HG03045 (cell line): ENCODE measurements around the gene MAGI2.

Source experiments
- ATAC-seq: cut with Tn5 transposase; IDR thresholded peaks from one replicate; pipeline ENCODE4 v1.9.1; 2021; ENCODE audit warnings: mild to moderate bottlenecking, moderate library complexity; ENCODE audit not compliant: unreplicated experiment

Gene MAGI2

GRCh38 chr7:79308192-79308591 is 145.3 kb downstream of the MAGI2 start:
- no peak for ATAC-seq

DNA sequence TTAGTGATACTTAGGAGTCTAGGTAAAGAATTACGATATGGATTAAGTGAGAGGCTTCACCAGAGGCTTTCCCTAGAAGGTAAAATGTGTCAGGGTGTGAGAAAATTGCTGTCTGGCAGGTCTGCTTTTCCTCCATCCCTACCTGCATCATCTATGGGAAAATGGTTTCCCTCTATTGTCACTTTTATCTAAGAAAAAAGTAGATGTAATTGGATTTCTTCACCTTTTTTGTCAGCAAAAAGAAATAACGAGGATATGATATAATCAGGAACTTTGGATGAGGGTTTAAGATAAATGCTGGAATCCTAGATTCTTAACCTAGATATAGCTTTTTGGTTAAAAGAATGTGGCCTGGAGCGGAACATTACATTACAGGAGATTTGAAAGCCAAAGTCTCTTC is 146.1 kb downstream of the MAGI2 start:
- ATAC-seq, result no peak

- ATAC-seq, result no peak
Observed at GRCh38 chr7:79304711-79305110, 148.8 kb downstream of the MAGI2 start.

DNA sequence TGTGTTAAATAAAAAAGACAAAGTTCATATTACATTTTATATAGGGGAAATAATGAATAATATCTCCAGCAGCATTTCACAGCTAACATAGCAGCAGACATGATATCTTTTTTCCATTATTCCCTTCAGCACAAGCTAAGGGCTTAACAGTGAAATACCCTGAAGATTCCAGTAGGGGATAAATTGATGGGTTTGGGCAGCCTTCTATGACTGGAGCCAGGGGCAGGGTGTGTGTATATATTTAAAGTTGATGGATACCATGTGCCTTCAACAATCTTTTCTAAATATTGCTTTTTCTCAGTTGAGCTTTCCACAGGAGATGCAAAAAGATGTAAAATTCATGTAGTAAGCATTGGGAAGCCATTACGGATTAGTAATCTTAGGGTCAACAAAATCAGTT is 151.2 kb downstream of the MAGI2 start:
- ATAC-seq, result no peak

- ATAC-seq, result no peak
Observed at GRCh38 chr7:79301419-79301818, 152.0 kb downstream of the MAGI2 start.

DNA sequence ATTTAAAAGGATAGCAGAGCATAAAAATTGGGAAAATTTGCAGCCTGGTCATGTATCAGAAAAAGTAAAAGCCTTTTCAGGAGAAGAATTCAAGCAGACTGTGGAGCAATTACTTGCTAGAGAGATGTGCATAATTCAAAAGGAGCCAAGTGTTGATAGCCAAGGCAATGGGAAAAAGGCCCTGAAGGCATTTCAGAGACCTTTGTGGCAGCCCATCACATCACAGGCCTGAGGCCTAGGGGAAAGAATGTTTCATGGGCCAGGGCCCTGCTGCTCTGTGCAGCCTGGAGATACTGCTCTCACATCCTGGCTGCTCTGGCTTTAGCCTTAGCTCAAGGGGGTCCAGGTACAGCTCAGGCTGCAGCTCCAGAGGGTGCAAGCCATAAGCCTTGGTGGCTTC is 152.9 kb downstream of the MAGI2 start:
- no peak for ATAC-seq

DNA sequence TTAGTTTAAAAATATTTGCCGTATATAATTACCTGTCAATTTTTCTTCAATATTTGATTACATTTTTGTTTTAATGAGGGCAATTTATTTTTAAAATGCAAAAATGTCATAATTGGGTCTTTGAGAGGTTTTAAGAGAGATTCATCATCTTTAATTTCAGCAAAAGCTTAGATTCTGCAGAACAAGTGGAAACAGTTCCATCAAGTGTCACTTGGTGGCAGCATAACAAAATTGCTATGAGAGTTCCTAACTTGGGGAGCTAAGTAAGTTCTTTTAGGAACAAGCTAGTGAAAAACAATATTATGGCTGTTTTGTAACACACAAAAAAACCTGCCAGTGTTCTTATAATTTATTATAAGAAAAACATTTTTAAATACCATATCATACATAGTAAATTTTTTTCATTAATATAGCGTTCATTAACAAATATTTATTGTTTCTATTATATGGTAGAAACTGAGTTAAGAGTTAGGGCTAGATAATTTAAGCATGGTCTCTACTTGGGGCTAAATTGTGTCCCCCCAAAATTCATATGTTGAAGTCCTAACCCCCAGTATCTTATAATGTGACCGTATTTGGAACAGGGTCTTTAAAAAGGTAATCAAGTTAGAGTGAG is 155.2 kb downstream of the MAGI2 start:
- no peak for ATAC-seq

- no peak for ATAC-seq
Observed at GRCh38 chr7:79296553-79297320, 156.7 kb downstream of the MAGI2 start.

GRCh38 chr7:79293655-79294142 is 159.8 kb downstream of the MAGI2 start:
- ATAC-seq, result no peak

GRCh38 chr7:79292834-79293233 is 160.6 kb downstream of the MAGI2 start:
- ATAC-seq, result no peak

DNA sequence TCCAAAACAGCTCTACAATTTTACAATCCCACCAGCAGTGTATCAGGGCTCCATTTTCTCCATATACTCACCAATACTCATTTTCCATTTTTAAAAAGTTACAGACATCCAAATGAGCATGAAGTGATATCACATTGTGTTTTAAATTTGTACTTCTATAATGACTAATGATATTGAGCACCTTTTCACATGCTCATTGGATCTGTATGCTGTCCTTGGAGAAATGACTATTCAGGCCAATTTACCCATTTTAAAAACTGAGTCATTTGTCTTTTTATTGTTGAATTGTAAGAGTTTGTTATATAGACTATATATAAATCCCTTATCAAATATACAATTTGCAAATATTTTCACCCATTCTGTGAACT is 162.0 kb downstream of the MAGI2 start:
- no peak for ATAC-seq

GRCh38 chr7:79290841-79291497 is 162.5 kb downstream of the MAGI2 start:
- no peak for ATAC-seq

- no peak for ATAC-seq
Observed at GRCh38 chr7:79290398-79290797, 163.1 kb downstream of the MAGI2 start.

DNA sequence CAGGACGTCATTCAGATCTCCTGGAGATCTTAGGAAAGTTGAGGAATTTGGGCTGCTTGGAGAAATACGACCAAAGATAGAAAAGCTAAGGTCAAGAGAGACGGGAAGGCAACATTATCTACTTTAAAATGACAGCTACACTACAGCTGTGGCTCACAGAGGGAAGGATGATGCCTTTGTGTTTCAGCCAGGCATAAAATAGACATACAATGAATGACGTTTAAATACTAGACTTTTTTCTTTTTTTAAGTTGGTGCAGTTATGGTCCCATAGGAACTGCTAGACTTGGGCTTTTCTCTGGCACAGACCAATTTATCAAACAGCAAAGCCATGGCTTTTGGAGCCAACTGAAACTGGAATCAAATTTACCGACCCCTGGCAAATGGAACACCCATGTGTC is 164.8 kb downstream of the MAGI2 start:
- no peak for ATAC-seq

- ATAC-seq, result no peak
Observed at GRCh38 chr7:79287981-79288380, 165.5 kb downstream of the MAGI2 start.

GRCh38 chr7:79286181-79286580 is 167.3 kb downstream of the MAGI2 start:
- no peak for ATAC-seq

DNA sequence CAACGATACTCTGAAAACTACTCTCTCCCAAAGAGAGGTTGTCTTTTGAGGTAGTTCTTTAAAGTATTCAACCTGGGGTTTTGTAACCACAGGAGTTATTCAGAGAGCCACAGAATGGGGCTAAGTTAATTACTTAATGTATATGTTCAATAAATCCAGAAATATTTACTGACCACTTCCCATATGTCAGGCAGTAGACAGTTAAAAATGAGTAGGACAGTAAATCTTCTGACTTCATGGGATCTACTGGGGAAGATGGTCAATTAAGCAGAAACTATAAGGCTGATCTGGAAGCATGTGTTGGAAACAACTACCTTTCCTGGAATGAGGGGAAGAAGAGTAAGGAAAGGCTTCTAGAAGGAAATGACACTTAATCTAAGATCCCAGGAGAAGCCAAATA is 167.7 kb downstream of the MAGI2 start:
- no peak for ATAC-seq

- ATAC-seq, result no peak
Observed at GRCh38 chr7:79284211-79284610, 169.3 kb downstream of the MAGI2 start.

GRCh38 chr7:79282882-79283602 is 170.4 kb downstream of the MAGI2 start:
- no peak for ATAC-seq

- no peak for ATAC-seq
Observed at GRCh38 chr7:79282070-79282694, 171.3 kb downstream of the MAGI2 start.

DNA sequence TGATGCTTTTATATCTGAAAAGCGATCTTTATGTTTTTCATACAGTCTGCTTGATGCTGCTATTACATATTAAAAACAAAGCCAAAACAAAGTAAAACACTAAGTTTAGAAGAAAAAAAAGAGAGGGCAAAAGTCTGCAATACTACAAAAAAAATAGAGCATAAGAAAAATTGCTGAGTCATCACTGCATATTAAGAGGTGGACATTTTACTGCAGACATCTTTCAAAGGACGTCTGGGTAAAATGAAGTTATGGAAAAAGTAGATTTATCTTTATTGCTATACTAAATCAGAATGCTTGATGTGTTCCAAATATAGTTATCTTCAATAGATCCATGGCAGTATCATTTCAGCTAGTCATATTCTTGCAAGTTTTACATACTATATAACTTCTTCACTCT is 172.0 kb downstream of the MAGI2 start:
- ATAC-seq, result no peak
